Measurements from ENCODE around the gene COL9A1. TPM values are rescaled to one million over a fixed set of nuclear protein-coding genes. Genes with fewer than 3 reads are reported as not detected.

Gene COL9A1
- total RNA-seq, 2 donors from 2014 or later = not detected

DNA sequence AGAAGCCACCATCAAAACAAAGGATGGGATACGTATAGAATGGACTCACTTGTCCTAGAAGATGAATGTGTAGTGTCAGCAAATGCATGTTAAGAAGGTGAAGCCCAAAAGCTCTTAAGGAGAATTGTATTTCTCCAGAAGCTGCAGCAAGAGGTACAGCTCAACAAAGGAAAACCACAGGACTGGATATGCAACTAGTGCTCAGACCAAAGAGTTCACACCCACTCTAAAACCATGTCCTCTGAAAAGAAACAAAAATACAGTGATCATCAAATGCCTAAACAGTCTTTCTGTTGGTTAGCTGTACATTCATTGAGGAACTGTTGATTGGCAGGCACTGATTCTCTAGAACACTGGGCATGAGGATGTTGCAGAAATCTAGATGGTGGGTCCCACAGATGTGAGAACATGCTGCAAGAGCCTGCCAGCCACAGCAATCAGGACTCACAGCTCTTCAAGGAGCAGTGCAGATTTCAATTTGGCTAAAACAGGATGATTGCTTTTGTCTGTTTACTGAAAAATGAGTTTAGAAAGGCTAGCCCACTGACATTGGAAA, 94.6 kb downstream of the COL9A1 start:
- H3K36me3 Mint-ChIP-seq (ENCODE audit: low read depth) = no peaks in the 10 kb centered on the region
- H3K9me3 ChIP-seq (ENCODE audit: control insufficient read depth, low read length, poor library complexity, severe bottlenecking) = no peaks in the 10 kb centered on the region
- H3K27me3 Mint-ChIP-seq = peaks cover 12% of the 10 kb centered on the region
- H3K27ac Mint-ChIP-seq = no peak overlapping the region
- no peaks in the 10 kb centered on the region for H3K4me1 Mint-ChIP-seq
- DNase-seq (no peak), ATAC-seq (no peak)
- no peak overlapping the region for H3K4me3 Mint-ChIP-seq

DNA sequence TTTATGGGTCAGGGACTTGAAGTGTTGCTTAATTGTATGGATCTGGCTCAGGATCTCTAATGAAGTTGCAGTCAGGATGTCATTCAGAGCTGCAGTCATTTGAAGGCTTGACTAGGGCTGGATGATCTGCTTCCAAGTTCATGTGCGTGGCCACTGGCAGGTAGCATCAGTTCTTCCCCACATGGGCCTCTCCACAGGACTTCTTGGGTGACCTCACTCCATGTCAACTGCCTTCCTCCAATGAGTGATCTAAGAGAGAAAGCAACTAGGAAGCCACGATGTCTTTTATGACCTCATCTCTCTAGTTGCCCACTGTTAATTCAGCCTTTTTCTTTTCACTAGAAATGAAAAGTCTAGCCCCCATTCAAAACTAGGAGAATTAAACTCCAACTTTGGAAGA, 104.1 kb downstream of the COL9A1 start:
- H3K27me3 Mint-ChIP-seq = peaks cover 12% of the 10 kb centered on the region
- ATAC-seq (no peak), DNase-seq (no peak)
- H3K9me3 ChIP-seq (ENCODE audit: control insufficient read depth, low read length, poor library complexity, severe bottlenecking) = no peaks in the 10 kb centered on the region
- no peaks in the 10 kb centered on the region for H3K4me1 Mint-ChIP-seq
- H3K27ac Mint-ChIP-seq = no peak overlapping the region
- H3K36me3 Mint-ChIP-seq (ENCODE audit: low read depth) = no peaks in the 10 kb centered on the region
- no peak overlapping the region for H3K4me3 Mint-ChIP-seq

DNA sequence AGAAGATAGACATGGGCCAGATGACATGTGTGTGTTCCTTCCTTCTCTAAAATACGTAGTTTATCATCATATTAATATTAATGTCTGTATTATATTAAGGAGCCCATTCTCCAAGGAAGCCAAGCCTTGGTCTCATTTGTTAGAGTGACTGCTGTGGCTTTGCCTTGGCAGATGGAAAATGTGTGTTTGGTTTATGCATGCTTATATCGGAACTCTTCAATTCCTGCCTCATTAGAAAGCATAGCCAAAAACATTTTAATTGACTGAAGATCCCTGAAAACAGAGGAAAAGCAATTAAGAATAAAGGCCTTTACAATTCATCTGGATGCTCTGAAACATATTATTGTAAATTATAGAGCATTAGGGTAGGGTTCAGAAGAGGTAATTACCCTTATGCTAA, 106.4 kb downstream of the COL9A1 start:
- Mint-ChIP-seq H3K4me1 (no peaks in the 10 kb centered on the region), H3K4me3 (no peak overlapping the region), H3K27me3 (peaks cover 20% of the 10 kb centered on the region), H3K27ac (no peak overlapping the region), H3K36me3 (ENCODE audit: low read depth) (no peaks in the 10 kb centered on the region)
- ATAC-seq (no peak), DNase-seq (no peak)
- H3K9me3 ChIP-seq (ENCODE audit: control insufficient read depth, low read length, poor library complexity, severe bottlenecking) = no peaks in the 10 kb centered on the region

DNA sequence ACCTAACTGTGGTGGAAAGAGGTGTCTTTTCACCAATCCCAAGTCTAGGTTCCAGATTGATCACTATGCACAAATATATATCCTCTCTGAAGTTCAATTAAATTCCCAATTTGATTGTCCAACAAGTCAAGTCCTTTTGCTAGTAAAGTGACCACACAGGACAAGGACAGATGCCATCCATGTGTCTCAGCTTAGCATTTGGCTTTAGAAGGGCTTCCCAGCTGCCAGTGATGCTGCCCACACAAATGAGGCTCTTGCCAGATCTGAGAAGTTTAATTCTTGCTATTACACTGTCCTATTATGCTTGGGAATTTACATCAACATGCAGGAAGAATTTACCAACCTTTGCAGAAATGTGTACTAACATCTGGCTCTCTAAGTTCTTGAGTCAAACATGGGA, 108.5 kb downstream of the COL9A1 start:
- no peak overlapping the region for H3K27ac Mint-ChIP-seq
- DNase-seq (no peak), ATAC-seq (no peak)
- no peaks in the 10 kb centered on the region for H3K9me3 ChIP-seq (ENCODE audit: control insufficient read depth, low read length, poor library complexity, severe bottlenecking)
- no peaks in the 10 kb centered on the region for H3K4me1 Mint-ChIP-seq
- H3K36me3 Mint-ChIP-seq (ENCODE audit: low read depth) = no peaks in the 10 kb centered on the region
- H3K4me3 Mint-ChIP-seq = no peak overlapping the region
- H3K27me3 Mint-ChIP-seq = peaks cover 15% of the 10 kb centered on the region

DNA sequence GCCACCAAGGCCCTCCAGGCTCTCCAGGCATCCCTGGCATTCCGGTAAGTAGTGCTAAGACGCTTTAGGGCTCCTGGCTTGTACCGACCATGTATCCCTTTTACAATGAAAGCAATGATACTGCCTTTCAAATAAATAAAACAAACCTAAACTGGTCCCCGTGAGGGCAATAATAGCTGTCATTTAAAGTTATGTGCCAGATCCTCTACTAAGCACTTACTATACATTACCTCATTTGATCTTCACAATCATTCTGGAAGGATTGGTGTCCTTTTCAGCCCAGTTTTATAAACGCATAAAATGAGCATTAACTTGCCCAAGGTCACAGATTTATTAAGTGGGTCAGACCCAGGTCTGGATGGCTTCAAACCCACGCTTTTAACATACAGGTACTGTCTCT, 114.7 kb downstream of the COL9A1 start:
- H3K36me3 Mint-ChIP-seq (ENCODE audit: low read depth) = no peaks in the 10 kb centered on the region
- DNase-seq = no peak
- peaks cover 2% of the 10 kb centered on the region for H3K27me3 Mint-ChIP-seq
- ATAC-seq = no peak
- no peak overlapping the region for H3K4me3 Mint-ChIP-seq
- H3K9me3 ChIP-seq (ENCODE audit: control insufficient read depth, low read length, poor library complexity, severe bottlenecking) = no peaks in the 10 kb centered on the region
- H3K4me1 Mint-ChIP-seq = no peaks in the 10 kb centered on the region
- no peak overlapping the region for H3K27ac Mint-ChIP-seq

DNA sequence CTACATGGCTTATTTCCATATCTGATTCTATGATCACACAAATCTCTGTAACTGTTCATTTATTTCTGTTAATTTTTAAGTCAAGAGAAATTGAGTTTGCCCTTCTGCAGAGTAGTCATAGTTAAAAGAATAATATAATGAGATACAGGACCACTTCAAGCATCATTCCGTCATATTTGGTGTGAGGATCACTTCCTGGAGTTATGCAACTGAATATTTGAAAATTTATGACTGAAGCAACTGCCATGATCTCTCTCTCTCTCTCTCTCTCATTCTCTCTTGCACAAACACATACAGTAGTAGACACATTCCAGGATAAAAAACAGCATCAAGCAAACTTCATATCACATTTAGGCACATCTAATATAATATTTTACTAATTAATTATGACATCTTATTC, 116.4 kb downstream of the COL9A1 start:
- H3K4me3 Mint-ChIP-seq = no peak overlapping the region
- DNase-seq = no peak
- H3K27ac Mint-ChIP-seq = no peak overlapping the region
- H3K36me3 Mint-ChIP-seq (ENCODE audit: low read depth) = no peaks in the 10 kb centered on the region
- H3K9me3 ChIP-seq (ENCODE audit: control insufficient read depth, low read length, poor library complexity, severe bottlenecking) = no peaks in the 10 kb centered on the region
- no peak for ATAC-seq
- no peaks in the 10 kb centered on the region for H3K4me1 Mint-ChIP-seq
- no peaks in the 10 kb centered on the region for H3K27me3 Mint-ChIP-seq

DNA sequence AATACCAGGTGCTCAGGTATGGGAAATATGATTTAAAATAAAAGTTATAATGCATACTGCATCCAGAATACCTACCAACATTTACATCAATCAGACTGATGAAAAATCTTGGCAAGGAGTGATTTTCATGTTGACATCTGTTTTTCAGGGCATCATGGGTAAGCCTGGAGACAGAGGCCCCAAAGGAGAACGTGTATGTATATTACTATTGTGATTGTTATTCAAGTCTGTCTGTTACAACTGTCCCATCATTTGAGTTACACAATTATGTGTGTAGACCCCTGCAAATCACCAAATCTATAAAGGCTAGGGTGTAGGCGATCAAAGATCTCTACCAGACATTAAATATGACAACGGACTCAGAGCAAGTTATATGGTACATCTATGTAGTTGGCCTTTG, 118.2 kb downstream of the COL9A1 start:
- Mint-ChIP-seq H3K36me3 (ENCODE audit: low read depth) (no peaks in the 10 kb centered on the region), H3K27me3 (no peaks in the 10 kb centered on the region), H3K27ac (no peak overlapping the region), H3K4me3 (no peak overlapping the region), H3K4me1 (no peaks in the 10 kb centered on the region)
- ATAC-seq = no peak
- DNase-seq = no peak
- no peaks in the 10 kb centered on the region for H3K9me3 ChIP-seq (ENCODE audit: control insufficient read depth, low read length, poor library complexity, severe bottlenecking)

DNA sequence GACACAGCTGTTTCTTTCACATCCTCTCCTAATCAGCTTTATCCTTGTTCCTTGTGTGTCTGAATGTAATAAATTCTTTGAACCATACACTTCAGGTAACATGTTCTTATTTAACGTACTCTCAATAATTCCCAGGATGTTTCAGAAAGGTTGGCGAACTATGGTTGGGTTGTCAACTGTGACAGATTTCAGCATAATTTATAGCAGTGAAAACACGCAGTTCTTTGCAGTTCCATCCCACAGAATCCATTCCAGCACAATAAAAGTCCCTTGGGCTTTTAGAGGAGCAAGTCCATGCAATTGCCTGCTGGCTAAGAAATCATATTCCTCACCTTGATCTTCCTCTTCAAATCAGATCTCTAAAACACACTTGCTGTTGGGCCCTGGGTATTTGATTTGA, 119.3 kb downstream of the COL9A1 start:
- H3K4me3 Mint-ChIP-seq = no peak overlapping the region
- ATAC-seq (no peak), DNase-seq (no peak)
- no peak overlapping the region for H3K27ac Mint-ChIP-seq
- no peaks in the 10 kb centered on the region for H3K36me3 Mint-ChIP-seq (ENCODE audit: low read depth)
- H3K27me3 Mint-ChIP-seq = no peaks in the 10 kb centered on the region
- no peaks in the 10 kb centered on the region for H3K9me3 ChIP-seq (ENCODE audit: control insufficient read depth, low read length, poor library complexity, severe bottlenecking)
- no peaks in the 10 kb centered on the region for H3K4me1 Mint-ChIP-seq

DNA sequence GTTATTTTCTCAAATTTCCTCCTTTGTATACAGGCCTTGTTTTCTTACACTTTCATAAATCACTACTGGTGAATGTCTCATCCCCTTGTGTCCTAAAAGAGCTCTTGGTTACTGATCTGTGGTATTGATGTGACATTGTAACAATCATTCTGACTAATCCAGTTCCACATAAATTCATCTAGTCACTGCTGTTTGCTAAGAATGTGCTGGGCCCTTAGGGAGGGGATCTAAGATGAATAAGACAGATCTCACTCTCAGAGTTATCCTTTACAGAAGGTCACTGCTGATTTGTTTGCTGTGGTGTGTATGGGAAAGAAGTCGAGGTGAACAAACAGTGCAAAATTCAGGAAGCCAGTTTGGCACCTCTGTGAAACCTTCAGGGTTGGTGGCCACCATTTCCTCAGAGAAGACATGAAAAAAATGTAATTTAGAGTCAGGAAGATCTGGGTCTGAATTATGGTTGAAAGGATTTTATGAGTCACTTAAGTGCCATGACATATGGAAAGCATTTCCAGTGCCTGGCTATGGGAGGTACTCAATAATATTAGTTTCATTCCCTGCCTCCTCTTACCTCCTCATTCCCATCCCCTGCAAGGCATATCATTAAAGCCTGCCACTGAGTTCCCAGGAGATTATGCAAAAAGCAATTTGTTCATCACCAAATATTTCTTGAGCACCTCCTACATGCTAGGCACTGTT, 121.8 kb downstream of the COL9A1 start:
- Mint-ChIP-seq H3K4me3 (no peak overlapping the region), H3K27me3 (peaks cover 4% of the 10 kb centered on the region), H3K4me1 (no peaks in the 10 kb centered on the region), H3K36me3 (ENCODE audit: low read depth) (no peaks in the 10 kb centered on the region), H3K27ac (no peak overlapping the region)
- ATAC-seq (no peak), DNase-seq (no peak)
- H3K9me3 ChIP-seq (ENCODE audit: control insufficient read depth, low read length, poor library complexity, severe bottlenecking) = no peaks in the 10 kb centered on the region

DNA sequence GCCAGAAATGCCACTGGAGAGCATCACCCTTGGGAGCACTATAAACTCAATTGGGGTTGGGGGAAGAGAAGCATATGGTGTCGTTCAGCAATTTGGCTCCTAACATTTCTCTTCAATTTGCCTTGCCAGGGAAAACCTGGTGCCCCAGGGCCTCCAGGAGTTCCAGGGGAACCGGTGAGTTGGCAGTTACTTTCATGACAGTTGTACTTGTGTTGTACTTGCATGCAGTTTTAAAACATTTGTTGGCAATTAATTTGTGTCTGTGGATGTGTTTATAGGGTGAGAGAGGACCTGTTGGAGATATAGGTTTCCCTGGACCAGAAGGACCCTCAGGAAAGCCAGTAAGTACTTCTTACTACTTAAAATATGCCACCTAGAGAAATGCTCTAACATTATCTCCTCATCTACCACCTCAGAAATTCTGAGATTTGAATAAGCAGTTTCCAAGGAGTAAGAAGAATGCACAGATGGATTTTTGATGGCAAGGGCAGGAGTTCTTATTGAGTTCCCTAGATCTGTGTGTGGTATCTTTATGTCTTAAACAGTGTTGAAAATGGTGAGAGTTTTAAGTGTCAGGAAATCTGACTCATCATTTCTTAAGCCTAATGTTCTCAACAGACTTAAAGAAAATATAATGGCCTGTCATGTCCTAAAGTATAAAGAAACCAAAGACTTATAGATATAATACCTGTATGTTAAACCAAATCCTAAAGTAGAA, 122.5 kb downstream of the COL9A1 start:
- no peaks in the 10 kb centered on the region for H3K36me3 Mint-ChIP-seq (ENCODE audit: low read depth)
- H3K9me3 ChIP-seq (ENCODE audit: control insufficient read depth, low read length, poor library complexity, severe bottlenecking) = no peaks in the 10 kb centered on the region
- H3K27ac Mint-ChIP-seq = no peak overlapping the region
- no peak for ATAC-seq
- H3K4me3 Mint-ChIP-seq = no peak overlapping the region
- no peaks in the 10 kb centered on the region for H3K4me1 Mint-ChIP-seq
- H3K27me3 Mint-ChIP-seq = peaks cover 4% of the 10 kb centered on the region
- DNase-seq = no peak

DNA sequence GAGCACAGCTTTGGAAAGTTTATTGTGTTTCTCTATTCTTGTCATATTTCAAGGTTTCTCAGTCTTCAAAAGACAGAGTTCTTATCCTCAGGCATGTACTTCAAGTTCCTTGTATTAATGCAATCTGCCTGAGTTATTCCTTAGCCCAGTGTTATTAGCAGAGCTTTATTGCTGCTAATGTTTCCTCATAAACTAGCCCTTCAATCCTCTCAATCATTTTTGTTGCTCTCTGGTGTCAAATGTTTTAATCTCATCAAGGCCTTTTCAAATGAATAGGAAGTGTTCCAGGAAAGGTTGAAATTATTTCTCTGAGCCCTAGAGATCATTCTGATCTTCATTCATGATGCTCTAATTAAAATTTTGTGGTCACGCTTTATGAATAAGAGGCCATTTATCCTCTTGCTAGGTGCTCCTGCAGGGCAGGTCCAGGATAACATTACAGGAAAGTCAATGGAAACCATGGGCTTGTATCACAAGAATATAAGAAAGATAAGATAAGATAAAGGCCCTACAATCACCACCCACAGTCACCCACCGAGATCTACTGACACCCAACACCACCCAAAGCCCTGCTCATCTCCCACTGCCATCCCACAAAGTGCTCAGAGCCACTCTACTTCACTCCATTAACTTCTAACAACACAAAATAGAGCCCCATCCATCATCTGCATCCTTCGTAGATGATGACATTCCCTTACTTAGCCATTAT, 125.9 kb downstream of the COL9A1 start:
- no peak overlapping the region for H3K4me3 Mint-ChIP-seq
- no peak overlapping the region for H3K27ac Mint-ChIP-seq
- H3K27me3 Mint-ChIP-seq = peaks cover 4% of the 10 kb centered on the region
- ATAC-seq = no peak
- H3K9me3 ChIP-seq (ENCODE audit: control insufficient read depth, low read length, poor library complexity, severe bottlenecking) = no peaks in the 10 kb centered on the region
- H3K4me1 Mint-ChIP-seq = no peaks in the 10 kb centered on the region
- H3K36me3 Mint-ChIP-seq (ENCODE audit: low read depth) = no peaks in the 10 kb centered on the region
- no peak for DNase-seq

DNA sequence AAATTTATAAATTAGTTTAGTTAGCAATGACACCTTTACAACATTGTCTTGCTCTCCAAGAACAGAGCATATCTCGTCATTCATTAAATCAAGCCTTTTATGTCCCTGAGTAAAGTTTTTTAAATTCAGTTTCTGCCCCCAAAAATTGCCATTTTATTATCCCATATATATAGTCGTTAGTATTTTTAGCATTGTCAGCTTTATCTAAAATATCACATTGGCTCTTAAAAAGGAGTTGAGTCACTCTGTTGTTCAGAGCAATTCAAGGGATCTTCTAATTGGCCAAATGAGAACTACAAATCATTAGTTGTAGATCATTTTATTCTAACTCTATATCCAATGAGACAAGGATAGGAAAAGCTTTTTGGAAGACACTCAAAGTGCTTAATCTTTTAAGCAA, 127.1 kb downstream of the COL9A1 start:
- Mint-ChIP-seq H3K4me1 (no peaks in the 10 kb centered on the region), H3K27ac (no peak overlapping the region), H3K4me3 (no peak overlapping the region), H3K27me3 (peaks cover 12% of the 10 kb centered on the region), H3K36me3 (ENCODE audit: low read depth) (no peaks in the 10 kb centered on the region)
- H3K9me3 ChIP-seq (ENCODE audit: control insufficient read depth, low read length, poor library complexity, severe bottlenecking) = no peaks in the 10 kb centered on the region
- ATAC-seq = no peak
- no peak for DNase-seq

DNA sequence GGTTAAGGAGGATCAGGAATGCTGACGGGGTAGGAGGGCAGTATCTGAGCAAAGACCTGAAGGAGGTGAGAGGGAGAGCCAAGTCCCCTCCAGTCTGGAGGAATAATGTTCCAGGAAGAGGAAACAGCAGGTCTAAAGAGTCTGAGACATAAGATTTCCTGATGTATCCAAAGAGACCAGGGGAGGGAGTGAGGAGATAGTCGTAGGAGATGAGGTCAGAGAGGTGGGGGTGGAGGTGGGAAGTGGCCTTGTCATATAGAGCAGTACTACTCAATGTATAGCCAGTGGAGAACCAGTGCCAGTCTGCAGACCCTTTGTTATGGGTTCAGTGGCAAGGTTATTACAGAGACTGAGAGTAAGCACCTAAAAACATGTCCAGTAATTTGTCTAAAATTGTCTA, 130.6 kb downstream of the COL9A1 start:
- ATAC-seq (no peak), DNase-seq (no peak)
- Mint-ChIP-seq H3K27ac (no peak overlapping the region), H3K4me3 (no peak overlapping the region), H3K36me3 (ENCODE audit: low read depth) (no peaks in the 10 kb centered on the region), H3K4me1 (no peaks in the 10 kb centered on the region), H3K27me3 (peaks cover 21% of the 10 kb centered on the region)
- H3K9me3 ChIP-seq (ENCODE audit: control insufficient read depth, low read length, poor library complexity, severe bottlenecking) = no peaks in the 10 kb centered on the region
